IPS DF 6.9 (cell line): ENCODE measurements around the gene PARD3.

Experiments
- DNase-seq: peaks from one replicate; pipeline ENCODE4 v3.0.0-alpha.2; 2013; ENCODE audit warnings: low read depth, low spot score
- H3K27ac ChIP-seq: one replicate; pipeline ENCODE4 v1.5.1; 2013; ENCODE audit warnings: low read length, control low read depth
- H3K27me3 ChIP-seq: 2 replicates; pipeline ENCODE4 v1.6.1; 2013; ENCODE audit warnings: mild to moderate bottlenecking, low read length; ENCODE audit not compliant: control insufficient read depth, insufficient read depth
- H3K36me3 ChIP-seq: 2 replicates; pipeline ENCODE4 v1.6.1; 2013; ENCODE audit warnings: low read length; ENCODE audit not compliant: control insufficient read depth, insufficient read depth
- H3K4me1 ChIP-seq: 2 replicates; pipeline ENCODE4 v1.6.1; 2013; ENCODE audit warnings: low read length; ENCODE audit not compliant: control insufficient read depth, insufficient read depth
- H3K4me3 ChIP-seq: 2 replicates; pipeline ENCODE4 v1.5.1; 2013; ENCODE audit warnings: mild to moderate bottlenecking, low read length
- H3K9me3 ChIP-seq: 2 replicates; pipeline ENCODE4 v1.6.1; 2013; ENCODE audit warnings: low read length, inconsistent platforms; ENCODE audit not compliant: control insufficient read depth, insufficient read depth
- WGBS: extraction: QIAGEN DNeasy Blood & Tissue Kit; methylation state at CpG from one replicate; pipeline ENCODE4 v1.1.7; 2013; ENCODE audit warnings: mixed read lengths, missing lambda C conversion rate; ENCODE audit not compliant: insufficient read length, insufficient coverage; 5-methylcytosine and 5-hydroxymethylcytosine counted together

PARD3 gene

DNA sequence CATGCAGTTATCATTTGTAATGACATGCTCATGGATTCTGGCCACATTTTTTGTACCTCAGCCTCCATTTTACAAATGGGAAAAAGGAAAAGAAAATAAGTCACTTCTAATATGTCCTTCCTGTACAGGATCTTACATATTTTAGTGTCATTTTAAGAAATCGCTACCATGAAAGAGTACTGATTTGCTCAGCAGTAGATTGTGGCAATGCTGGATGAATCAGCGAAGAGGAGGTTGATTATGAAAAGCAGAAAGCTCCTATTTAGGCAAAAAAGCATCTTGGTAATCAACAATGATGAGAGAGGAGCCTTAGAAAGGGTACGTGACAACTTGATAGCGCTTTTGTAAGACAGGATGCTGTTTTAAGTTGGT lies 522.9 kb downstream of the PARD3 start:
- H3K4me3 ChIP-seq, result no peak overlapping the region
- no peak overlapping the region for H3K27ac ChIP-seq
- no peaks in the 10 kb centered on the region for H3K9me3 ChIP-seq
- H3K27me3 ChIP-seq, result no peaks in the 10 kb centered on the region
- H3K36me3 ChIP-seq, result no peaks in the 10 kb centered on the region
- no peaks in the 10 kb centered on the region for H3K4me1 ChIP-seq
- WGBS, result no CpG with 5 or more reads among the region's 4 CpGs
- DNase-seq, result no peak

DNA sequence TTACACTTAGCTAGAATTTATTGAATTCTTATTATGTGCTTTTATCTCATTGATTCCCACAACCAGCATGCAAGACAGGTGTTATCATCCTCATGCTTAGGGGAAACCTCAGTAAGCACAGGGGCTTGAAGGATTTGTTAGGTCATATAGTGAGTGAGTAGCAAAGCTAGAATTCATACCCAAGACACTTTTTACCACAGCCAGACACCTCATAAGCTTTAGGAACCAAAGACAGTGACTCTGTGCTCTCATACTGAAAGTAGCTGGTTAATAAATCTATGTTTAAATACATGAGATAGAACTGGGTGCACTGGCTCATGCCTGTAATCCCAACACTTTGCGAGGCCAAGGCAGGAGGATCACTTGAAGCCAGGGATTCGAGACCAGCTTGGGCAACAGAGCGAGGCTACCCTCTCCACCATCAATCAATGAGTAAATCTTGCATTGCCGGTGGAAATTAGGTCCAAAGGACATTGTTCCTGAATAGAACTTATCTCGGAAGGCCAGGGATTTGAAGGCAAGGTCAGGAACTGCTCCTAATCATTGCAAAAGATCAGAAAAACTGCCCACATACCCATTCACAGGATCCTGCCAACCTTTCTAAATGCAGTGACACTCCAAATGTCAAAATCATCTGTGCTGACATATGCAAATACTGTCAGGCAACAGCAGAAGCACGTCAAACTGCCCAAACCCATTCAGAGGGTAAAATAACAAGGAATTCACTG lies 523.5 kb downstream of the PARD3 start:
- H3K36me3 ChIP-seq, result no peaks in the 10 kb centered on the region
- no CpG with 5 or more reads among the region's 6 CpGs for WGBS
- no peak for DNase-seq
- H3K9me3 ChIP-seq, result no peaks in the 10 kb centered on the region
- no peaks in the 10 kb centered on the region for H3K4me1 ChIP-seq
- H3K27me3 ChIP-seq, result no peaks in the 10 kb centered on the region
- no peak overlapping the region for H3K27ac ChIP-seq
- H3K4me3 ChIP-seq, result no peak overlapping the region

DNA sequence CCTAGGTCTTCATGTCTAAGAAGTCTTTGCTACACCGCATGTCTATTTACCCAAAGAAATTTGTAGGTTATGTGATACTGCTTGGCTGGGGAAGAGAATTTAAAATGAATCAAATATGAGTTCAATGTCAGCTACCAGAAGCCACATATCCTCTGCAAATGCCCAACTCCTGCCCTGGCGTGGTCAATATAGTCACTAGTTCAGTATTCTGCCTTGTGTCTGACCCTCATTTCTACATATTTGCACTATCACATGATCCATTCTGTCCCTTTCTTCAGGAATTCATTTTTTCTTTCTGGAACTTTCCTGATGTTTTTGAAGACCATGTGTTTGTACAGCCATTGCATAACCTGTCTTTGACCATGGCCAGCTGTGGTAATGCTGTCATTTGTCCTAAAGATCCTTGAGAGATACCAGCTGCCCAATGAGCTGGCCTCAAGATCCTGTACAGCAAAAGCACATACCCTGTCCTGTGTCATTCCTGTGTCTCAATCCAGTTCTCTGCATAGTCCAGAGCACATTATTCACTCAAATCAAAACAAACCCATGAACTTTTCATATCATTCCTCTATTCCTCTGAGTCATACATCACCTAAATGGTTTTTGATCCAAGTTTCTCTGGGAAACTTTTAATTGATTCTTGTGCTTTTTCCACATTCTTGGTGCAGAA lies 524.5 kb downstream of the PARD3 start:
- no peak overlapping the region for H3K27ac ChIP-seq
- DNase-seq, result no peak
- no peaks in the 10 kb centered on the region for H3K36me3 ChIP-seq

DNA sequence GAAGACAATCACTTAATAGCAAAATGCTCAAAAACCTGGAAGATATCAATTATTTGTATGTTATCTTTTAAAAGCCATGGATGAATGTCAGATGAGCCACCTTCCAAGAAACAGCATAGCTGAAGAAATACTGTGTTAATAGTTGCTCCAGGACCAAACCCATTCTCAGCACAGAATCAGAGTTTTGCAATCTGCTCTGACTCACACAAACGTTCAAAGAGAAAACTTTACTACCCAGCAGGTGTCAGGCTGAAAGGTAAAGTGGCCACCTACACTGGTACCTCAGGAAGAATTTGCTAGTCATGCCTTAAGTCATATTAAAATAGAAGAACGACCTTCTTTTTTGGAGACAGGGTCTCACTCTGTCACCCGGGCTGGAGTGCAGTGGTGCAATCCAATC lies 526.5 kb downstream of the PARD3 start:
- no peak for DNase-seq
- Histone ChIP-seq H3K9me3 (no peaks in the 10 kb centered on the region), H3K27ac (no peak overlapping the region), H3K4me3 (no peak overlapping the region), H3K27me3 (no peaks in the 10 kb centered on the region), H3K4me1 (no peaks in the 10 kb centered on the region), H3K36me3 (no peaks in the 10 kb centered on the region)
- WGBS, result no CpG with 5 or more reads among the region's 3 CpGs

More for the DNA sequence above, 524.5 kb downstream of the PARD3 start:
- no peaks in the 10 kb centered on the region for H3K4me1 ChIP-seq
- no peaks in the 10 kb centered on the region for H3K27me3 ChIP-seq
- no peak overlapping the region for H3K4me3 ChIP-seq
- H3K9me3 ChIP-seq, result no peaks in the 10 kb centered on the region
- WGBS, result no CpG with 5 or more reads among the region's 2 CpGs

DNA sequence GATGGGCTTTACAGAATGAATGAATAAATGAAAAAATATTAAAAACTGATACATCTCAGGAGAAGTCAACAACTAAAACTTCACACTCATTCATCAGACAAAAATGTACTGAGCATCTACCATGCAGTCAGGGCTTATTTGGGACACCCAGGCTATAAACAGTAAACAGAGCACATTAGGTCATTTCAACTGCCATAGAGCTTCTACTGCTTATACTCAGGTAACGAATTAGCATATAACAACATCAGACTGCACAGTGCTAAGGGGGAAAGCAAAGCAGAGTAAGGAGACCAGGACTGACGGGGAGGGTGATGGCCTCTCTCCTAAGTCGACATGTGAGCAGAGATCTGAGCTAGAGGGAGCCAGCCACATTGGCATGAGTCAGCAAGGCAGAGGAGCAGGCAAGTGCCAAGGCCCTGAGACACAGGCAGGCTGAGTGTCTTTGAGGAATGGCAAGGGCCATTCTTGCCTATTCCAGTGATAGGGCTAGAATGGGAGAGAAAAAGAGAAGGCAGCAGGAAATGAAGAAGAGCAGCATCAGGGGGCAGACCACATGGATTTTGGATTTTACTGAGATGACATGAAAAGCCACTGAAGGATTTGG lies 528.9 kb downstream of the PARD3 start:
- Histone ChIP-seq H3K36me3 (no peaks in the 10 kb centered on the region), H3K27ac (no peak overlapping the region), H3K4me3 (no peak overlapping the region), H3K9me3 (no peaks in the 10 kb centered on the region), H3K27me3 (no peaks in the 10 kb centered on the region), H3K4me1 (no peaks in the 10 kb centered on the region)
- DNase-seq, result no peak
- WGBS, result no CpG with 5 or more reads among the region's 3 CpGs

DNA sequence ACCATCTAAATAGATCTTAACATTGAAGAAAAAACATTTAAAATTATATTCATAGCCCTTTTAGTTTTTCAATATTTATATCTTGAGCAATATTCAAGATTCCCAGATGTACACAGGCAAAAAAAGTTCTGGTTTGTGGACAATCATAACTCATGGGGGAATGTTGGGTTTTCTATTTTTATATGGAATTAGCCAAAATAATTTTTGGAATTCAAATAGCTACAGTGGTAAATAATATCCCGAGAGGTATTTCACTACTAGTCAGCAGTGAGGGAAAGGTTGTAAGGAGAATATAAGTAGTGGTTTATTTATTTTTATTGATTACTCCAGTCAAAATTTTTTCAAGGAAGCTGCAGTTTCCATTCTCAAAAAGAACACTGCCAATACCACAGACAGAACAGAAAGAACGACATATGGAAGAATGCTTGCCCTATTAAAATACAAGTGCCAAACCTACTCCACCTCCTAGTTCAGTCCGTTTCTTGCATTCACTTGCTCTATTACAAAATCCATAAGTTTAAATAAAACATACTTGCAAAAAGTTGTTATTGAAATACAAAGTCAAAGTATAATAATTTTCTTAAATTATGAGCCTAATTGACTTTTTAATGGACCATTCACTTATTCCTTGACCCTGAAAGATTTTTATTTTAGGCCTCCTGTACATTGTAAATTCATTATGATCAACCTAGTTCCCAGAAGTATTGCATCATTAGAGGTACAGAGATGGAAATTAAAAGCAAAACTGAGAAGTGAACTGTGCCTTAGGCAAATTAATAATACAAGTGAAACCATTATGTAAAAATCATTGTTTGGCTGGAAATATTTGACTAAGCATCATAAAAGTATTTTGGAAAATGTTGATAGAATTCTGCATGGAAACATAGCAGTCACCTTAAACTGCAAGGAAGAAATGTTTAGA lies 533.2 kb downstream of the PARD3 start:
- no peaks in the 10 kb centered on the region for H3K4me1 ChIP-seq
- H3K27ac ChIP-seq, result no peak overlapping the region
- DNase-seq, result no peak

DNA sequence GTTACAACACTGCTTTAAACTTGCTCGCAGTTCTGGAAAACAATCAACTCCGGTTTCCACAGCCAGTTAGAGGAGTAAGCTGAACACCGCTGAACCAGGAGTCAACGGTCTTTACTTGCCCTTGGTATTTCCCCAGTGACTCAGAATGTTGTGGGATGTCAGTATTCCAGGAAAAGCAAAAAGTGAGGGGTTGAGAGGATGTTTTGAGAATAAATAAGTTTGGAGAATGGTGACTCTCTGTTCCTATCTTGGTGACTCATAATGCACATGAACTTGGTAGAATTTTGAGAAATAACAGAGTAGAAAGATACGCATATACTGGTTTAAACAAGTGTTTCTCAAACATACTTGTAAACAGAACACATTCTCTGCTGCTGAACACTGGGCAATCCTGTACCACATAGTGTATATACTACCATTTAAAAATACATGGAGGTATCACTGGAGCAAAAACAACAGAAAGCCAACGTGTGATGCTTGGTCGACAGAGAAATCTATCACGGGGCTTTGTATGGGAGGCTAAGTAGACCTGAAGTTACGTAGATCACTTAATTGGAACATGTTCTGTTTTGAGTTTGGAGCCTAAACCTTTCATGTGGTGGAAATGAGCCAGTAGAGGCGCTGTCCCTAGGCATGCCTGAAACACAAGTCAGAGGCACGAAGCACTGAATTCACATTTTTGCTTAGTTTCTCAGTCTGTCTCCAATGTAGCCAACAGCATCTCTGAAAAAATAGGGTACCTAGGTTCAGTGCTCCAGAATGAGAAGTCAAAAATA lies 534.3 kb downstream of the PARD3 start:
- no CpG with 5 or more reads among the region's 11 CpGs for WGBS
- Histone ChIP-seq H3K27ac (no peak overlapping the region), H3K36me3 (no peaks in the 10 kb centered on the region), H3K4me3 (no peak overlapping the region), H3K4me1 (no peaks in the 10 kb centered on the region), H3K27me3 (no peaks in the 10 kb centered on the region), H3K9me3 (no peaks in the 10 kb centered on the region)
- DNase-seq, result no peak

More for the DNA sequence above, 533.2 kb downstream of the PARD3 start:
- no CpG with 5 or more reads among the region's 3 CpGs for WGBS
- Histone ChIP-seq H3K36me3 (no peaks in the 10 kb centered on the region), H3K9me3 (no peaks in the 10 kb centered on the region), H3K4me3 (no peak overlapping the region), H3K27me3 (no peaks in the 10 kb centered on the region)

DNA sequence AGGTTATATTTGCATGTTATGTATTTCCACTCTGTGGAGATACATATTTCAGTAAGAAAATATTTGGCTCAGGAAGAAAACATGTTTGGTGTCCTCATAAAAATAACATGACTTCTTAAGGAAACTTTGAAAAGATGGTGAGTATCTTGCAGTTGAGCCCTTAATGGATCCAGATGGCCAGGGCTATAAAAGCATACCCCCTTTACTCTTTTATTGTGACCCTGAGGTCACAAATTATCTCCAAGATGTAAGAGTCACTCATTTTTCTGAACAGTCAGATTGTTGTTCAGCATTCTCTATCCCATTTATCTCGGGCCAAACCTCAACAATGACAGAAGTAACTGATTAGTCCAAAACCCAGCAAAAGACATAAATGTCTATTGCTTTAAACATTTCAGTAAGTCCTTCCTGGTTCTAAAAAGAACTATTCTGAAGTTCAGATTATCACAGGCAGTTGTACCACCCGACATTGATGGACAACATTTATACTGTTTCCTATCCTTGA lies 539.4 kb downstream of the PARD3 start:
- Histone ChIP-seq H3K4me3 (no peak overlapping the region), H3K27me3 (no peaks in the 10 kb centered on the region), H3K36me3 (no peaks in the 10 kb centered on the region), H3K27ac (no peak overlapping the region), H3K9me3 (no peaks in the 10 kb centered on the region), H3K4me1 (no peaks in the 10 kb centered on the region)
- no CpG with 5 or more reads among the region's 2 CpGs for WGBS
- DNase-seq, result no peak

DNA sequence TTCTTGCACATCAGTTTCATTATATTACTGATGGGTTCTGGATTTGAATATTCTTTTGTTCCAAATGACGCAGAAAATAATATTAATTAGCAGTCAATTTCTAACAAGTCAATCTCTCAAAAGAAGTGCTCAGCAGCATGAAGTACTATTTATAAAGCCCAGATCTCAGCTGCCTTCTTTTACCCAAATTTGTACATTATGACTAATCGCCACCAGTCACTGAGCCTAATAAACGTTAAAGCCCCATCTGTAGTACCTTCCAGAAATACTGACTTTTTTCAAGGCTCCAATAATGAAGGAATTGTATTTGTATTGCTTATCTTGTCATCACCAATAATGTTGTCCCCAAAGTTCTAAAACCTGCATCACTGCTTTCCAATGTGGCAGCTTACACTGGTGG lies 540.2 kb downstream of the PARD3 start:
- DNase-seq, result no peak
- H3K9me3 ChIP-seq, result no peaks in the 10 kb centered on the region
- H3K27ac ChIP-seq, result no peak overlapping the region
- no peaks in the 10 kb centered on the region for H3K4me1 ChIP-seq
- WGBS, result no CpG with 5 or more reads among the region's 3 CpGs
- no peaks in the 10 kb centered on the region for H3K27me3 ChIP-seq
- no peak overlapping the region for H3K4me3 ChIP-seq
- H3K36me3 ChIP-seq, result no peaks in the 10 kb centered on the region
